OCI-LY3 (cell line): Measurements from ENCODE around the gene PREB.

Source experiments
- H2AFZ ChIP-seq: fragments of 200-600, 300-600 bp; shearing (Covaris generic); 2 replicates; pipeline ENCODE4 v1.6.0; 2014; ENCODE audit warnings: antibody characterized with exemption, low read depth, low read length
- H3K27ac ChIP-seq: fragments of 200-600, 300-600 bp; sonication (generic); 2 replicates; pipeline ENCODE4 v1.5.1; 2014; ENCODE audit warnings: mild to moderate bottlenecking, low read length, moderate library complexity, mixed read lengths
- H3K27me3 ChIP-seq: fragments of 200-600, 300-600 bp; sonication (generic); 2 replicates; pipeline ENCODE4 v1.6.1; 2014; ENCODE audit warnings: low read depth, low read length, mixed read lengths
- H3K36me3 ChIP-seq: fragments of 200-600, 300-600 bp; sonication (generic); replicated peaks from 2 replicates; pipeline ENCODE3; 2014; ENCODE audit warnings: low read depth, low read length, mixed read lengths
- H3K4me1 ChIP-seq: fragments of 300-600, 200-600 bp; sonication (generic); 2 replicates; pipeline ENCODE4 v1.6.1; 2014; ENCODE audit warnings: low read length, mixed read lengths
- H3K4me2 ChIP-seq: fragments of 200-600, 300-600 bp; sonication (generic); 2 replicates; pipeline ENCODE4 v1.6.1; 2014; ENCODE audit warnings: low read length, mixed read lengths
- H3K4me3 ChIP-seq: fragments of 300-600, 200-600 bp; sonication (generic); 2 replicates; pipeline ENCODE4 v1.5.1; 2014; ENCODE audit warnings: antibody characterized with exemption, mild to moderate bottlenecking, low read length, moderate library complexity
- H3K79me2 ChIP-seq: fragments of 300-600, 200-600 bp; shearing (Covaris generic); 2 replicates; pipeline ENCODE4 v1.6.1; 2014; ENCODE audit warnings: mild to moderate bottlenecking, low read length, mixed read lengths
- H3K9ac ChIP-seq: fragments of 300-600, 200-600 bp; shearing (Covaris generic); 2 replicates; pipeline ENCODE4 v1.6.0; 2014; ENCODE audit warnings: mild to moderate bottlenecking, low read length, moderate library complexity
- H3K9me3 ChIP-seq: fragments of 200-600, 300-600 bp; shearing (Covaris generic); 2 replicates; pipeline ENCODE4 v1.6.1; 2014; ENCODE audit warnings: low read length, mixed read lengths; ENCODE audit not compliant: insufficient read depth
- H4K20me1 ChIP-seq: fragments of 200-600, 300-600 bp; sonication (generic); 2 replicates; pipeline ENCODE4 v1.6.1; 2016; ENCODE audit warnings: low read length, mixed read lengths; ENCODE audit not compliant: insufficient read depth
- EZH2phosphoT487 ChIP-seq: fragments of 200-600 bp; shearing (Covaris generic); IDR thresholded peaks from 2 replicates; pipeline ENCODE4 v1.6.1; 2018; ENCODE audit warnings: antibody characterized with exemption, mixed run types, low read depth
- TF ChIP-seq, protein P1 (sequence below): fragments of 200-600, 300-600 bp; sonication (generic); IDR thresholded peaks from 2 replicates; pipeline ENCODE4 v1.5.1; 2014; ENCODE audit warnings: antibody characterized with exemption, low read length, low read depth

PREB gene

GRCh38 chr2:27175330-27175729, 40.9 kb upstream of the PREB start:
- peaks cover 19% of the 10 kb centered on the region for H3K4me1 ChIP-seq
- no peaks in the 10 kb centered on the region for H3K79me2 ChIP-seq
- H3K9me3 ChIP-seq: no peaks in the 10 kb centered on the region
- no peak overlapping the region for H2AFZ ChIP-seq
- peaks cover 18% of the 10 kb centered on the region for H3K27me3 ChIP-seq
- H3K4me3 ChIP-seq: no peak overlapping the region
- H3K36me3 ChIP-seq: no peaks in the 10 kb centered on the region
- H4K20me1 ChIP-seq: no peaks in the 10 kb centered on the region
- no peak overlapping the region for H3K27ac ChIP-seq
- TF ChIP-seq, protein P1, sequence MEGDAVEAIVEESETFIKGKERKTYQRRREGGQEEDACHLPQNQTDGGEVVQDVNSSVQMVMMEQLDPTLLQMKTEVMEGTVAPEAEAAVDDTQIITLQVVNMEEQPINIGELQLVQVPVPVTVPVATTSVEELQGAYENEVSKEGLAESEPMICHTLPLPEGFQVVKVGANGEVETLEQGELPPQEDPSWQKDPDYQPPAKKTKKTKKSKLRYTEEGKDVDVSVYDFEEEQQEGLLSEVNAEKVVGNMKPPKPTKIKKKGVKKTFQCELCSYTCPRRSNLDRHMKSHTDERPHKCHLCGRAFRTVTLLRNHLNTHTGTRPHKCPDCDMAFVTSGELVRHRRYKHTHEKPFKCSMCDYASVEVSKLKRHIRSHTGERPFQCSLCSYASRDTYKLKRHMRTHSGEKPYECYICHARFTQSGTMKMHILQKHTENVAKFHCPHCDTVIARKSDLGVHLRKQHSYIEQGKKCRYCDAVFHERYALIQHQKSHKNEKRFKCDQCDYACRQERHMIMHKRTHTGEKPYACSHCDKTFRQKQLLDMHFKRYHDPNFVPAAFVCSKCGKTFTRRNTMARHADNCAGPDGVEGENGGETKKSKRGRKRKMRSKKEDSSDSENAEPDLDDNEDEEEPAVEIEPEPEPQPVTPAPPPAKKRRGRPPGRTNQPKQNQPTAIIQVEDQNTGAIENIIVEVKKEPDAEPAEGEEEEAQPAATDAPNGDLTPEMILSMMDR: no peak
- TF ChIP-seq EZH2phosphoT487: no peak
- H3K9ac ChIP-seq: no peak overlapping the region
- no peak overlapping the region for H3K4me2 ChIP-seq

GRCh38 chr2:27174638-27175037, 40.2 kb upstream of the PREB start:
- TF ChIP-seq, protein P1: no peak
- no peak for TF ChIP-seq EZH2phosphoT487
- Histone ChIP-seq H3K27me3 (peaks cover 18% of the 10 kb centered on the region), H3K79me2 (no peaks in the 10 kb centered on the region), H3K27ac (no peak overlapping the region), H2AFZ (peak overlapping the region; percentile 9; the same call in 1 of the 2 replicates), H3K4me1 (peaks cover 24% of the 10 kb centered on the region), H3K9me3 (no peaks in the 10 kb centered on the region), H3K9ac (no peak overlapping the region), H3K36me3 (no peaks in the 10 kb centered on the region), H4K20me1 (no peaks in the 10 kb centered on the region), H3K4me3 (no peak overlapping the region), H3K4me2 (no peak overlapping the region)

GRCh38 chr2:27171351-27171848, 37.0 kb upstream of the PREB start:
- no peaks in the 10 kb centered on the region for H3K9me3 ChIP-seq

DNA sequence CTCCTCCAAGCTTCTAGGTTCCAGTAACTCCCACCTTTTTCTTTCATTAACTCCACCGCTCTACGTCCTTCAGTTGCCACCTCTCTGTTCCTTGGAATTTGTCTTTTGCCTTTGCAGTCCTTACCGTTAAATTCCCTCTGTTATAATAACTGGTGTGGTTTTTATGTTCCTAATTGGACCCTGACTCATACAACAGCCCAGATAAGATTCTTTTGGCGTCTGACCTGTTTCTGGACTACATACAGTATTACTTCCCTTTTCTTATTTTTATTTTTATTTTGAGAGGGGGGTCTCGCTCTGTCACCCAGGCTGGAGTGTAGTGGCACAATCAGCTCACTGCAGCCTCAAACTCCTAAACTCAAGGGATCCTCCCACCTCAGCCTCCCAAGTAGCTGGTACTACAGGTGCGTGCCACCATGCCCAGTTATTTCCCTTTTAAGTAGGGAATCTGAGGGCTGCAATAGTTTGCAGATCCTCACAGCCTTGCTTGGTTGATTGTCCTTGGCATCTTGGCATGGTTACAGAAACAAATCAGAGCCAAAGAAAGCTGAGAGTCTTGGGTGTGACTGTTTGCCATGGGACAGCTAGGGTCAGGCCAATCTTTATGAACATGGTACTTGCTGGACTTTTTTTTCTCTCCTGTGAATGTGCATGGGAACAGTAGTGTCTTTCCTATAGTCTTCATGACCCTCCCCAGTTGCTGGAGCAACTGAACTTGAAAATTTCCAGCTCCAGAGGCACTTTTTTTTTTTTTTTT, 36.3 kb upstream of the PREB start:
- H3K9ac ChIP-seq: no peak overlapping the region
- no peak overlapping the region for H2AFZ ChIP-seq
- H3K27me3 ChIP-seq: peaks cover 7% of the 10 kb centered on the region; the same call in 1 of the 2 replicates
- no peaks in the 10 kb centered on the region for H3K9me3 ChIP-seq
- no peaks in the 10 kb centered on the region for H3K79me2 ChIP-seq
- H3K27ac ChIP-seq: no peak overlapping the region
- H3K4me2 ChIP-seq: peak overlapping the region; percentile 77
- no peaks in the 10 kb centered on the region for H3K36me3 ChIP-seq
- H4K20me1 ChIP-seq: no peaks in the 10 kb centered on the region
- TF ChIP-seq EZH2phosphoT487: no peak
- TF ChIP-seq, protein P1: no peak
- peaks cover 24% of the 10 kb centered on the region for H3K4me1 ChIP-seq
- H3K4me3 ChIP-seq: no peak overlapping the region

More at GRCh38 chr2:27171351-27171848, 37.0 kb upstream of the PREB start:
- Histone ChIP-seq H3K4me2 (no peak overlapping the region), H4K20me1 (no peaks in the 10 kb centered on the region), H2AFZ (no peak overlapping the region), H3K4me3 (no peak overlapping the region), H3K9ac (no peak overlapping the region), H3K79me2 (no peaks in the 10 kb centered on the region), H3K36me3 (no peaks in the 10 kb centered on the region), H3K27me3 (peaks cover 7% of the 10 kb centered on the region; the same call in 1 of the 2 replicates), H3K27ac (no peak overlapping the region), H3K4me1 (peaks cover 24% of the 10 kb centered on the region)
- TF ChIP-seq, protein P1: no peak
- no peak for TF ChIP-seq EZH2phosphoT487
